COR-L47 (cell line): ENCODE measurements around the gene MRGPRD.
A peak's percentile ranks its signal among the peaks of the same experiment; 100 is the strongest.

Experiments used
- DNase-seq: peaks from one replicate; lab custom pipeline; 2025; lab: John Stamatoyannopoulos, UW

The MRGPRD gene

DNA sequence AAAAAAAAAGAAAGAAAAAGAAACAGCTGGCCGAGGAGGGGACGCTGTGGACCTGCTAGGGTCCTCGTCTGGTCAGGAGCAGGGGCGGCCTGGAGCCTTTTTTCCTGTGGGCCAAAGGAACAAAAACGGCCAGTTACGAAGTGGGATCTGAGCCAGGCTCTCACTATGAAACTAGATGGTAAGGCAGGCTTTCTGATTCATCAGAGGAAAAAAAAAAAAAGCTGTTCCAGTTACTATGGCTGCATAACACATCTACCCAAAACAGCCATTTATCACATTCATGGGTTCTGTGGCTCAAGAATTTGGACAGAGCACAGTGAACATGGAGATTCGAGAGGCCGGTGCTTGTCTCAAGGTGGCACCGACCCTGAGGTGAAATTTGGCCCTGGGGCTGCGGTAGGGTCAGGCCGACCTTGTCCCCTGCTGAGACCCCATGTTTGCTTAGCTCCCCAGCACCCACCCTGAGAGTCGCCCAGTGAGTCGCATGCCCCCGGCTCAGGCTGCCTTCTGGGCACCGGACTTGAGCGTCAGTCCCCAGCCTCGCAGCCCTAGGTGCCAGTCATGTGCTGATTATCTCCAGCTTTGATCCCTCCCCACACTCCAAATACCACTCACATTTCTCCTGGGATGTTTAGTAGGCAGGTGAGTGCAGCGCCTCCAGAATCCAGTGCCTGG is 34.2 kb downstream of the MRGPRD start:
- no peak for DNase-seq

DNA sequence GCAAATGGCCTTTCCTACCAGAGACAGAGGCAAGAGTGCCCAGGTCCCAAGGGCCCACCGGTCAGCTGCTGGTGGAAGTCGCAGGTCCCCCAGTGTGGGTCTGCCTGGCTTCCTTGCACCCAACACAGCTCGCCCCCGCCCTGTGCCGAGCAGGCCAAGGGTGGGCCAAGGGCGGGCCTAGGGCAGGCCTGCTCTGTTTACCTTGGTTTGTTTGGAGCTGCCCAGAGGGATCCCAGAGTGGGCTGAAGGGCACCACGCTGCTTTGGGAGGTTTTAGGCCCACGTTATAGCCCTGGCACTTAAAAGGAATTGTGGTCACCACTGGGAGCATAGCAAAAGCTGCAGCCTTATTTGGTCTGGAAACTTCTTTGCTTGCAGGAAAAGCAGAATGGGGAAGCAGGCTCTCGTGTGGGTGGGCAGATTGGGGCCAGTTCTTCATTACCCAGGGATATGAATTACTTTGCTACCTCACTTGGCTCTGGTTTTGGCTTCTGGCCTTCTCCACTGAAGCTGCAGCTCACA is 38.0 kb downstream of the MRGPRD start:
- no peak for DNase-seq

DNA sequence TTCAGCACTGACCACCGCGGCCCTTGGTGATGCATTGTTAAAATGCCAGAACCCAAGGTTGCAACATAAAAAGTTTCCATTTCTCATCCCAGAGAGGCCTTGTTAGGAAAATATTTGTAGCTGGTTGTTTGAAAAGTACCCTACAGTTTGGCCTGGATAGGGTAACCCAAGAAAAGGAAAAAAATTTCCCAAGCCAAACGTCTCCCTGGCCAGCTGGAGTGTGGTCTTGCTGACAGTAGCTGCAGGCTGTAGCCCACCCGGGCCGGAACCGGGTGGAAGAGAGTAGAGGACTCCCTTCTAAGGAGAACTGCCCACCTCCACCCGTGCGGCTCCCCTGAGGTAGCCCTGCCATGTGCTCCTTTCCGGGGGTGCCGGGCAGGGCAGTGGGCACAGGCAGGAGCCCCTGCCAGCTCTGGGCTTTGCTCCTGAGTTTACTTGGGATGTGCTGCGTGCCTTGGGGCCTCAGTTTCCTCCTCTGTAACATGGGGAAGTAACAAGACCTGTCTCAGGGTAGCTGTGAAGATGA is 38.6 kb downstream of the MRGPRD start:
- no peak for DNase-seq

DNA sequence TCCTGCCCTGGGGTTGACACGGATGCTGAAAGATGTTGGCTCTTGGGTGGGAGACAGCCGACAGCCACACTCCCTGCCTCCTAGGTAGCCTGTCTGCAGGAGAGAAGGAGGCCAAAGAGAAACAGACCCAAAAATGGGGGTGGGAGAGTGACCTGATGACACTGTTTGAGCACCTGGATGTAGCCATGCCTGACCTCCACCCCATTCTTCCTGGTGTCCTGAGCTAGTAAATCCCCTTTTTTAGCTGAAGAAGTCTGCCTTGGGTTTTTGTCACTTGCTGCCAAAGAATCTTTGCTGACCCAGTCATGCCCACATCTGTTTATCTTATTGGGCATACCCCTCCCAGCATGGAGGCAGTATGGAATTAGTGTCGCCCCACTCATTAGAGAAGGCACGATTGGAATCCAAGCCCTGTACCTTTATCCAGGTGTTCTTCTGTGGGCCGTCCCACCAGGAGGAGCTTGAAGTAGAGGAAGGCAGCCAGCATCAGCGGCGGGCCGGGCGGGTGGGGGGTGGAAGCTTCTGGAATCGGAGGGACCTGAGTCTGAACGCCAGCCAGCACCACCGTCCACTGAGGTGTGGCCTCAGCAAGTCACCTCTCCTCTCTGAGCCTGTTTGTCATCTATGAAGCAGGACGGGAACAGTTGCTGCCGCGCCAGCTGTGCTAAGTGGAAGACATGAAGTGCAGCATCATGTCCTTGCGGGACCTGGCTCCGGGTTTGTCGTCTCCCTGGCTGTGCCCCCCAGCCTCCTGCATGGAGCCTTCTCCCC is 39.3 kb downstream of the MRGPRD start:
- DNase-seq = no peak

DNA sequence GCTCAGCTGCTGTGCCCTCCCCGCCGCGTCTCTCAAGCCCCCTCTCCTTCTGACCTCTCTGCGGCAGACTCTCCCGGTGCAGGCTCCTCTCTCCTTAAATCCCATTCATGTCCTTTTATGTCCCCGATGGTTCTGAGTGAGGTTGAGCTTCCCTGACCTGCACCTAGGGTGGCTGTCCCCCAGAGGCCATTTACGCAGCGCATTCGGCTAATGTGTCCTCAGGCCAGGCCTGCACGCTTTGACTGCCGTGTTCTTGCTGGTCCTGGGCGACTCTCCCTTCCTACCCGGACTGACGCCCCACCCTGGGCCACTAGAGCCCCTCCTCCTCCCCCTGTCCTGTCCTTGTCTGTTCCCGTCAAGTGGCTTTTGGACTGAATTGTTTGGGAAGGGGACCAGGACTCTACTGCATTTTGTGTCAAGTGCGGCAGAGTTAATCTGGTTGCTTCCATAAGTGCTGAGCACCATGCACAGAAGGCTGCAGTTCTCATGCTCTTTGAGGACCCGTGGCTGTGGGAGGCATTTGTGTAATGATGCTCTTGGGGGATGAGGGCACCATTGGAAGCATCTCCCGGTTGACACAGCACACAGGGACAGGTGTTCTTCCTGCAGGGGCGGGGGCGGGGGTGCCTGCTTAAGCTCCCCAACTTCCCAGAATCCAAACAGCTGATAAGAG is 40.0 kb downstream of the MRGPRD start:
- no peak for DNase-seq

DNA sequence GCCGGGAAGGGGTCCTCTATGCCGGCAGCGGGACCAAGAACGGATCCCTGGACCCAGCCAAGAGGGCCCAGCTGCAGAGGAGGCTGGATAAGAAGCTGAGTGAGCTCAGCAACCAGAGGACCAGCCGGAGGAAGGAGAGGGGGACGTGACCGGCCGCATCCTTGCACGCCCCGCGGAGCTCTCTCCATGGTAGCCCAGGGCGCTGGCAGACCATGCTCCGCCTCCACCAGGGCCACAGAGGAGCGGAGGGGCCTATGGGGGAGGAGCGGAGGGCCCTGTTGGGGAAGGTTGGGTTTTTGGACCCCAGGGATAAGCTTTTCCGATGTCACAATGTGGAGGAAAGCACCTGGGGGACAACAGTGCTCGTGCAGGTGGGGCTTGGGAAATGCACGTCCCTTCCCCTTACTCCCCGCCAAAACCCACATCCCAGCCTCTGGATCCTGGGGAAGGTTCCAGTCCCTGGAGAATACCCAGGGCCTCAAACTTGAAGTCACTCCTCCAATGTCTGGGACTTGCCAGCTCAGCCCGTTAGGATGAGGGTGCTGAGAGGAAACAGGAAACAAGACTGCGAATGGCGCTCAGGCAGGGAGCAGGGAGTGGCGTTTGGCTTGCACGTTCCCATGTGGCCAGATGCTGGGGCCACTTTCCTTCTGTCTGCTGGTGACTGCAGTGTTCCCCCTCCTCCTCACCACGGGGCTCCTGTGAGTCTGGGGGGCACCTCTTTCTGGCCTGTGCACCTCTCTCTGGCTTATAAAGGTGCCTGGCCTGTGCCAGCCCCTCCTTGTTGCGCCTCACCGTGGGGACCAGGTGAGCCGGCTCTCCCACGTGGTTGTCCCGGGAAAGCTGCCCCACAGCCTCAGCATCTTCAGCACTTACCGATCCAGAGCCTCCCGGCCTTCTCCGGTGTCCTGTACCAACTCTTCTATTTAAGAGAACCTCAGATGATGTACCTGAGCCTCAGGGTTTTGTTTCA is 40.9 kb downstream of the MRGPRD start:
- DNase-seq = no peak

DNA sequence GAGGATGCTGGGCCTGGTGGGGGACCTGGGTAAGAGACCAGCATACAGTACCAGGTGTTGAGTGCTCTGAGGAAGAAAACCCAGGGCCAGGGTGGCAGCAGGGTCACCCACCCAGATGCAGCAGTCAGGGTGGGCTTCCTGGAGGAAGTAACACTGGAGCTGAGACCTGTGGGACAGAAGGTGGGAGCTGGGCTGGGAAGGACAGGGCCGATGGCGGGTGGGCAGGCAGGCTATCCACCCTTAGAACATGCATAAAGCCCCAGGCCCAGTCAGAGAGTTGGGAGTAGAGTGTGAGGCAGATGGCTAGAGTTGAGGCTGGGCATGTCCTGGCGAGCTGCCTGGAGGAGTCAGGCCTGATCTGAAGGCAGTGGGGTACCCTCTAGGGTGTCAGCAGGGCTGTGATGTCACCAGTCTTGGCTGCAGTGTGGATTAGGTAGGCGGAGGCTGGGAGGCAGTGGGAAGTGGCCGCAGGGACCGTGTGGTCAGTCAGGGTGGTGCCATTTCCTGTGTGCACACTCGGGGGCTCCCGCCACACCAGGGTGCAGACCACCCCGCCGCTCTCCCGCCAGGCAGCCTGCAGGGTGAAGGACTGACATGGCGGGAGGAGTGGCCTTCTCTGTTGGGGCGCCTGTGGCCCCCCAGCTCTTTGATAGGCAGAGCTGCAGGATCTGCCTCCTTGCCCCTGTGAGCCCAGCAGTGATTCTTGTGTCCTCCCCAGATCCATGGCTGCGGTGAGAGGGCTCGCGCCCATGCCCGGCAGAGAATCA is 41.8 kb downstream of the MRGPRD start:
- no peak for DNase-seq

DNA sequence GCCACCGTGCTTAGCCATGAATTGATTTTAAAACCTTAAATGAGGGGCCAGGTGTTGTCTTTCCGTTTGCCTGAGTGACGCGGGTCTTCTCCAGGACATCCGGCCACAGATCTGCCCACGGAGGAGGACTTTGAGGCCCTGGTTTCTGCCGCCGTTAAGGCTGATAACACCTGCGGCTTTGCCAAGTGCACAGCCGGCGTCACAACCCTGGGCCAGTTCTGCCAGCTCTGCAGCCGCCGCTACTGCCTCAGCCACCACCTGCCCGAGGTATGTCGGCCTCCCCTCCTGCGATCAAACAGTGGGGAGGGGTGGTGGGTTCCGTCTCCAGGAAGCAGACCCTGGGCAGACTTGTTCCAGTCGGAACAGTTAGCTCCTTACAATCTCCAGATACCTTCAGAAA is 42.7 kb downstream of the MRGPRD start:
- DNase-seq = no peak

DNA sequence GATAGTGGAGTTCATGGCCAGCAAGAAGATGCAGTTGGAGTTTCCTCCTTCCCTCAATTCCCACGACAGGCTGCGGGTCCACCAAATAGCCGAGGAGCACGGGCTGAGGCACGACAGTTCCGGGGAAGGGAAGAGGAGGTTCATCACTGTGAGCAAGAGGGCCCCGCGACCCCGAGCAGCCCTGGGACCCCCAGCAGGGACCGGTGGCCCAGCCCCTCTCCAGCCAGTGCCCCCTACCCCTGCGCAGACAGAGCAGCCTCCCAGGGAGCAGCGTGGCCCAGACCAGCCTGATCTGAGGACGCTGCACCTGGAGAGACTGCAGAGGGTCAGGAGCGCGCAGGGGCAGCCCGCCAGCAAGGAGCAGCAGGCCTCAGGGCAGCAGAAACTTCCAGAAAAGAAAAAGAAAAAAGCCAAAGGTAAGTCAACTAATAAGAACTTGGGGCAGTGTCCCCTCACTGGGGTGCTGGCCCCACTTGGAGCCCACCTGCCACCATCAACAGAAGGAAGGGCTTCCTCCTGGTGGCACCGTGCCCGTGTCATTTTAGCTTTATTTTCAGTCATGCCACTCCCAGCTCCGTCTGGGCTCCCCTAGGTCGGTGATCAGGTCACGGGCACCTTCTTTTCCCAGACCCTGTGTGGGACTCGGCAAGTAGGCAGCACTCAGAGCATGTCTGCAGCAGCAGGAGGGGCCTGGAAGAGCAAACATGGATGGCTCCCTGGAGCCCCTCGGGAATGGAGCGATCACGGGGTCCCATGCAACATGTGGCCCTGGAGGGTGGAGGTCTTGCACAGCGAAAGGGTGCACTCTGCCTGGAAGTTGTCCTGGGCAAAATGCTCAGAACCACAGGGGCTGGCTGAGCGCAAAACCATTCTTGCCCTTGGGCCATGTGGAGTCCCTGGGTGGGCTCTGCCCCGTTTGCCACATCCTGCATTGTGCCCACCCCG is 43.8 kb downstream of the MRGPRD start:
- no peak for DNase-seq

DNA sequence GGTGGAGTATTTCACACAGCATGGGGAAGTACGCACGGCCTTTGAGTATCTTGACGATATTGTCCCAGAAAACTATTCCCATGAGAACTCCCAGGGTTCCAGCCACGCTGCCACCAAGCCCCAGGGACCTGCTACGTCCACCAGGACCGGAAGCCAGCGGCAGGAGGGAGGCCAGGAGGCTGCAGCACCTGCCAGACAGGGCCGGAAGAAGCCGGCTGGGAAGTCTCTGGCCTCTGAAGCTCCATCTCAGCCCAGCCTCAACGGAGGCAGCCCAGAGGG is 44.5 kb downstream of the MRGPRD start:
- DNase-seq = no peak

DNA sequence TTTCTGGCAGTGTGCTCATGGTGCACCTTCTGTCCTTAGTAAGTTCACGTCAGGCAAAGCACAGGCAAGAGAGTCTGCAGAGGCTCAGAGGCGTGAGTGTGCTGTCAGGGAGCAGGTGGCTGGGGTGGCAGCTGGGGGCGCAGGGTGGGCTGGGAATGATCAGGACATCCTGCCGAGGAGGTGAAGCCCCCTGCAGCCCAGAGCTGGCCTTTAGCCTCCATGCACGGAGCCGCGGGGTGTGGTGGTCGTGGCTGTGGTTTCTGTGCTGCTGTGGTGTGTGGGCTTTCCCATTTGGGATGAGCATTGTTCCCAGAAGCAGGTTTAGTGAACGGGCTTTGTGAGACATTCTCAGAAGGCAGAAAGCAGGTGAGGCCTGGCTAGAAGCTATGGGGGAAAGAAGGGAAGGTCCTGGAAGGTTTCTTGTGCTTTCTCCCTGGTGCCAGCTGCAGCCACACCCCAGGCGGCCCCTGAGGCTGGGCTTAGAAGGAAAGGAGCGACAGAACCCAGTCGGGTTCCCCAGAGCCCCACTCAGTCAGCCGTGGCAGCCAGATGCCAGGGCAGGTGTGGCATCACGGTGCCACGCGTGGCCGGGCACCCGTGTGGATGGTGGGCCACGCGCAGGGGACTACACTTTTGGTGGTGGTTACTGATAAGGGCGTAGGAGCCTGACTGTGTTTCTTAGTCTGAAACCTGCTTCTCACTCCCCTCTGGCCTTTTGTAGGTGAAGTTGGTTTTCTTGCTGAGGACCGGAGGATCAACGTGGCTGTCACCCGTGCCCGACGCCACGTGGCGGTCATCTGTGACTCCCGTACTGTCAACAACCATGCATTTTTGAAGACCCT is 45.0 kb downstream of the MRGPRD start:
- no peak for DNase-seq

DNA sequence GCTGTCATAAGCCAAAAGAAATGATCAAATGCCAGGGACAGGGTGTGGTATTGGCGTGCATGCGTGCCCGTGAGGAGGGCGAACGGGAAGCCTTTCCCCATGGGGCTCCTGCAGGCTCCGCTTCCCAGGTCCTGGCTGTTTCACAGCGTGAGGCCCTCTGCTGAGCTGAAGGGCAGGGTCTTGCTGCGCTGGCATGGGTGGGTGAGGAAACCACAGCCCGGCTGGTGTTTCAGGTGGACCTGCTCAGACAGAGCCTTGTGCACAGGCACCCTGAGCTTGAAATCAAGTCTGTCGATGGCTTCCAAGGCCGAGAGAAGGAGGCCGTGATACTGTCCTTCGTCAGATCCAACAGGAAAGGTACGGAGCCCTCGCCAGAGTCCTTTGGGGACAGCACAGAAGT is 45.7 kb downstream of the MRGPRD start:
- DNase-seq = no peak

DNA sequence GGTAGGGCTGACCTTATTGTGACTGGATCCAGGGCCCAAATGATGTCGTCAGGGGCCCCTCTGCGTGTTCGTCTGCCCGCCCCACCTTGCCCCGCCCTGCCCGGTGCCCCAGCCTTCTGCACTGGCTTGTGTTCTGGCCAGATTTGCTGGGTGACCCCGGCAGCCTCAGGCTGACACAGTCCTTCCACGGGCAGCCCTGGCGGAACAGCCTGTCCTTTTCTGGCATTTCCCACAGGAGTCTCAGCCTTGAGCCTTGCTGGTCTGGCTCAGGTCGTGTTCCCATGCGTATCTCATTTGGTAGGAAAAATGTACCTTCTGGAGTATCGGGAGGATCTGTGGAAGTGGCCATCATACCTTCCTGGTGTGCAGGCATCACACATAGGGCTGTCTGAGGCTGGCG is 46.1 kb downstream of the MRGPRD start:
- no peak for DNase-seq

DNA sequence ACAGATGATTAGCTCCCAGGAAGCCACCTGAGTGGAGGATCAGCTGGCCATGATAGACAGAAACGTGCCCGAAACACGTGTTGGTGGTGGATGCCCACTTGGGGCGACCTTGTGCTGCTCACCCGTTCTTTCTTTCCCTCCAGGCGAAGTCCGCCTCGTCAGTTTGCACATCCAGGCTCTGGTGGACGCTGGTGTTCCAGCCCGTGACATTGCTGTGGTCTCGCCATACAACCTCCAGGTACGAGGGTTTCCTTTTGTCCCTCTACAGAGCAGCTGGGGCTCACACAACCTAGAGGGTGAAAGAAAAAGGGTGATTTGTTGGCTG is 46.5 kb downstream of the MRGPRD start:
- no peak for DNase-seq

DNA sequence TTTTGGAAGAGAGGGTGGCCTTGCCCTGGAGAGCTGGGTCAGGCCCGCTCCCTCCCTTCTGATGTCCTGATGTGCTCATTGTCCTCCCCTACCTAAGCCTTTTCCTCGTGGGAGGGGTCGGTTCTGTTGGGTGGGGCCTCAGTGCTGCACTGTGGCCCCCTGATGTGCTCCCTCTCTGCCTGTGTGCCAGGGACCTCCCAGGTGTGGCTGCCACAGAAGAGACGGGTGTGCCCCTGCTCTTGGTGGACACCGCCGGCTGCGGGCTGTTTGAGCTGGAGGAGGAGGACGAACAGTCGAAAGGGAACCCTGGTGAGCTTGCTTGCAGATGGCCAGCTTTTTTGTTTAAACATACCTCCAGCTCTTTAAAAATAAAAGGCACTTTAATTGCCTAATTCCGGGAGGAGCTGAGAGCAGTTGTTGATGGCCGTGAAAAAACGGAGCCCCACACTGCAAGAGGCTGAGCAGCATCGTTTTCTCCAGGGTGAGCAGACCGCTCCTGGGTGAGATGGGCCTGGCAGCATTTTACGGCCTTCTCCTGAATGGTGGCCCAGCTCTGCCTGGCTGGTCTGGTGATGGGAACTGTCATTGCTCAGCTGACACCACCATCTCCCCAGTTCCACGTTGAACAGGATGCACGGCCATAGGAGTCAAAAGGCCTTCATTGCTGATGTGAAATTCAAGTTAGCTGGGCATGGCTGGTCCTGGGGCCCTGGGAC is 47.0 kb downstream of the MRGPRD start:
- peak; percentile 89 for DNase-seq

DNA sequence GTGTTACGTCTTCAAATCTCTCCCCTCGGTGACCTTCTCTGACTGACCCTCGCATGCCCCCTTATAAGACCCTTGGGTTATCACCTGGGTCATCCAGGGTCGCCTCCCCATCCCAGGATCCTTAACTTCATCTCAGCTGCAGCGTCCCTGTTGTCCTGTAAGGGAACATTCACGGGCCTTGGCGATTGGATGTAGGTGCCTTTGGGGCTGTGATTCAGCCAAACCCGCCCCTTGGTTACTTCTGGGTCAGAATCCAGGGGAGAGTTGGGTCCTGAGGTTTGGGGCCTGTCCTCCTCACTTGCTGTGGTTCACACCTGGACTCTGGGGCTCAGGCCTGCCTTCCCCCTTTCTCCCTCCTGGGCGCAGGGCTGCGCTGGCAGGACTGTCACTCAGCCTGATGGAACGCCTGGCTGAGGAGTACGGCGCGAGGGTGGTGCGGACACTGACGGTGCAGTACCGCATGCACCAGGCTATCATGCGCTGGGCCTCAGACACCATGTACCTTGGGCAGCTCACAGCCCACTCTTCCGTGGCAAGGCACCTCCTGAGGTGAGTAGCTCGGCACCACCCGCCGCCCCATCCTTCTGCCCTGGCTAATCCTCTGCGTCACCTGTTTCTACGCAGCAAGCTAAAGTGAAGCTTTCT is 47.7 kb downstream of the MRGPRD start:
- DNase-seq = no peak

DNA sequence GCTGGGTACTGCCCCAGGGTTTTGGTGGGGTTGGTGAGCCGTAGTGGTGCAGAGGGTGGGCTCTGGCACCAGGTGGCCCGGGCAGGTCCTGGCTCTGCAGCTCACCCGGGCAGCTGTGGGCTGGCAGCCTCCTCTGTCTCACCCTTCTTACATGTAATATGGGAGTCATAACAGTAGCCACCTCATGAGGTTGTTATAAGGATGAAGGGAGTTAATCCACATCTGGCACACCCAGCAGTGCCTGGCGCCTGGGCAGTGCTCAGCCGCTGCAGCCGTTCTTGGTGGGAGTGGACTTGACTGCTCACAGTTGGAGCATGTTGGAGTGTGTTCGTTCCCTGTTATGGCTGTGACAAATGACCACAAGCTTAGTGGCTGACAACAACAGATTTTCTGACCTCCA is 48.4 kb downstream of the MRGPRD start:
- no peak for DNase-seq

DNA sequence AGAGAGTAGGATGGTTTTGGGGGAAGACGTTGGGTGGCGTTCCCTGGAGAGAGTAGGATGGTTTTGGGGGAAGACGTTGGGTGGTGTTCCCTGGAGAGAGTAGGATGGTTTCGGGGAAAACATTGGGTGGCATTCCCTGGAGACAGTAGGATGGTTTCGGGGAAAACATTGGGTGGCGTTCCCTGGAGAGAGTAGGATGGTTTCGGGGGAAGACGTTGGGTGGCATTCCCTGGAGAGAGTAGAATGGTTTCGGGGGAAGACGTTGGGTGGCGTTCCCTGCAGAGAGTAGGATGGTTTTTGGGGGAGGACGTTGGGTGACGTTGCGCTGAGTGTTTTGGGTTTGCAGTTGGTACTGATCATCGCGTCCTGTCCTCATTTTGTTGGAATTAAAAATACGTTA is 48.9 kb downstream of the MRGPRD start:
- no peak for DNase-seq
